Uterus (tissue), 2 donors: ENCODE data around the gene PTPA.

Experiments used
- POLR2A ChIP-seq, 2 donors: fragments of 450-650 bp; IDR thresholded peaks; one replicate each; pipeline ENCODE4 v1.6.1; 2016; ENCODE audit warnings: antibody characterized with exemption in 2 of 2, mild to moderate bottlenecking in 1 of 2, moderate library complexity in 1 of 2
- TF ChIP-seq, protein P1 (sequence below), 4 experiments: fragments of 200-600 bp in 2 of 4; fragments of 450-650 bp in 2 of 4; sonication (generic) in 2 of 4; IDR thresholded peaks; one replicate each; pipeline ENCODE4 v1.5.1; 2016 to 2019; ENCODE audit warnings: antibody characterized with exemption in 4 of 4, mild to moderate bottlenecking in 2 of 4, moderate library complexity in 1 of 4

DNA sequence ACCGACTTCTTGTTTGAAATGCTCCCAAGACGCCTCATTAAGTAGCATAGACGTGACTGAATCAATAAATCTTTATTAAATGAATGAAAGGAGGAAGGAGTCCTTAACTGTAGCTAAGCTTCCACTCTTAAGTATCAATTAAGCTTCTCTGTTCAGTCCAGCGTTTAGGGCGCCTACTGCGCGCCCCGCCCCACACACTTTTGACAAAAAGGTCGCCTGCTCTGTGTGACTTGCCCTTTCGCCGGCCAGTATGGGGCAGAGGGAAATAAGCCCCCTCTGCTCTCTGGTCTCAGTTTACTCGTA, 31.0 kb upstream of the PTPA start:
- TF ChIP-seq, protein P1, sequence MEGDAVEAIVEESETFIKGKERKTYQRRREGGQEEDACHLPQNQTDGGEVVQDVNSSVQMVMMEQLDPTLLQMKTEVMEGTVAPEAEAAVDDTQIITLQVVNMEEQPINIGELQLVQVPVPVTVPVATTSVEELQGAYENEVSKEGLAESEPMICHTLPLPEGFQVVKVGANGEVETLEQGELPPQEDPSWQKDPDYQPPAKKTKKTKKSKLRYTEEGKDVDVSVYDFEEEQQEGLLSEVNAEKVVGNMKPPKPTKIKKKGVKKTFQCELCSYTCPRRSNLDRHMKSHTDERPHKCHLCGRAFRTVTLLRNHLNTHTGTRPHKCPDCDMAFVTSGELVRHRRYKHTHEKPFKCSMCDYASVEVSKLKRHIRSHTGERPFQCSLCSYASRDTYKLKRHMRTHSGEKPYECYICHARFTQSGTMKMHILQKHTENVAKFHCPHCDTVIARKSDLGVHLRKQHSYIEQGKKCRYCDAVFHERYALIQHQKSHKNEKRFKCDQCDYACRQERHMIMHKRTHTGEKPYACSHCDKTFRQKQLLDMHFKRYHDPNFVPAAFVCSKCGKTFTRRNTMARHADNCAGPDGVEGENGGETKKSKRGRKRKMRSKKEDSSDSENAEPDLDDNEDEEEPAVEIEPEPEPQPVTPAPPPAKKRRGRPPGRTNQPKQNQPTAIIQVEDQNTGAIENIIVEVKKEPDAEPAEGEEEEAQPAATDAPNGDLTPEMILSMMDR (IDR thresholded peaks at IDR 0.05), result no peak
- TF ChIP-seq POLR2A (IDR thresholded peaks at IDR 0.05), result no peak
